K562 (cell line): ENCODE data around the gene RPL39. TPM values are rescaled to one million over a fixed set of nuclear protein-coding genes. Genes with fewer than 3 reads are reported as not detected.

Experiments used
- CHD4 ChIP-seq: fragments of 200-600 bp; sonication (generic); IDR thresholded peaks from 3 replicates; pipeline ENCODE4 v1.6.1; 2012; ENCODE audit warnings: low read depth, mild to moderate bottlenecking, mixed read lengths, low read length, inconsistent platforms; ENCODE audit not compliant: insufficient read depth, insufficient replicate concordance, poor library complexity, severe bottlenecking
- CREM ChIP-seq: IDR thresholded peaks from 2 replicates; pipeline ENCODE4 v1.6.1; 2014; ENCODE audit warnings: antibody characterized with exemption, low read depth
- ERF ChIP-seq: fragments of 450-650 bp; formaldehyde crosslinking; IDR thresholded peaks from 2 replicates; pipeline ENCODE4 v1.4.0; 2020; ENCODE audit warnings: mild to moderate bottlenecking, mixed read lengths
- FOXK2 ChIP-seq, 2 experiments: fragments of 450-650 bp; IDR thresholded peaks in 1 of 2; conservative IDR thresholded peaks in 1 of 2; 2 replicates each; pipeline ENCODE4 v1.6.1; 2016; ENCODE audit warnings: low read depth in 2 of 2, mild to moderate bottlenecking in 1 of 2
- GATAD2B ChIP-seq: fragments of 450-650 bp; IDR thresholded peaks from 2 replicates; pipeline ENCODE4 v1.6.1; 2017; ENCODE audit warnings: mild to moderate bottlenecking, borderline replicate concordance
- HNRNPUL1 ChIP-seq: fragments of 200-400 bp; formaldehyde crosslinking; IDR thresholded peaks from 2 replicates; pipeline ENCODE4 v1.6.1; 2017; ENCODE audit warnings: low read length
- KDM1A ChIP-seq, 2 experiments: fragments of 450-650 bp; IDR thresholded peaks; 2 replicates each; pipeline ENCODE4 v1.6.1; 2016; ENCODE audit warnings: mild to moderate bottlenecking in 2 of 2
- MCM7 ChIP-seq, 2 experiments: fragments of 450-650 bp; IDR thresholded peaks; 2 replicates each; pipeline ENCODE4 v1.6.1; 2016 to 2018
- NCOA1 ChIP-seq: fragments of 450-650 bp; IDR thresholded peaks from 2 replicates; pipeline ENCODE4 v1.6.1; 2016; ENCODE audit warnings: low read depth
- SP1 ChIP-seq: sonication (generic); formaldehyde crosslinking; IDR thresholded peaks from 2 replicates; pipeline ENCODE4 v1.8.1; 2022; ENCODE audit warnings: mild to moderate bottlenecking, missing genetic modification reagents
- TEAD1 ChIP-seq, 2 experiments: fragments of 450-650 bp in 1 of 2; sonication (generic) in 1 of 2; formaldehyde crosslinking; IDR thresholded peaks; 2 replicates each; pipeline versions ENCODE4 v1.4.0 to v1.8.0; 2020 to 2022; ENCODE audit warnings: mild to moderate bottlenecking in 2 of 2, missing genetic modification reagents in 1 of 2
- THAP12 ChIP-seq: fragments of 250-450 bp; sonication (Bioruptor Pico); IDR thresholded peaks from 2 replicates; pipeline ENCODE4 v1.9.0; 2021; ENCODE audit warnings: mild to moderate bottlenecking, inconsistent platforms
- U2AF2 ChIP-seq: fragments of 200-400 bp; formaldehyde crosslinking; optimal IDR thresholded peaks from 2 replicates; pipeline ENCODE3; 2017; ENCODE audit warnings: low read depth, mild to moderate bottlenecking, low read length
- ZBTB7A ChIP-seq: IDR thresholded peaks from 2 replicates; pipeline ENCODE4 v1.6.1; 2011; ENCODE audit warnings: low read depth, mild to moderate bottlenecking, low read length, moderate library complexity, borderline replicate concordance; ENCODE audit not compliant: control insufficient read depth
- ZNF280B ChIP-seq: fragments of 250-450 bp; sonication (Bioruptor Pico); IDR thresholded peaks from 2 replicates; pipeline ENCODE4 v1.5.1; 2021; ENCODE audit warnings: mild to moderate bottlenecking
- ZNF324 ChIP-seq: fragments of 250-450 bp; sonication (Bioruptor Pico); IDR thresholded peaks from 2 replicates; pipeline ENCODE4 v1.4.0; 2020; ENCODE audit warnings: mild to moderate bottlenecking
- ZNF444 ChIP-seq: fragments of 250-450 bp; sonication (Bioruptor Pico); IDR thresholded peaks from 2 replicates; pipeline ENCODE4 v1.4.0; 2020; ENCODE audit warnings: mild to moderate bottlenecking, moderate library complexity
- ZNF449 ChIP-seq: fragments of 250-450 bp; sonication (Bioruptor Pico); IDR thresholded peaks from 2 replicates; pipeline ENCODE4 v1.8.0; 2022; ENCODE audit warnings: moderate library complexity, mild to moderate bottlenecking, inconsistent platforms
- ZNF57 ChIP-seq: fragments of 450-650 bp; formaldehyde crosslinking; IDR thresholded peaks from 2 replicates; pipeline ENCODE4 v1.4.0; 2020; ENCODE audit warnings: mild to moderate bottlenecking, moderate library complexity
- ZNF764 ChIP-seq: fragments of 250-450 bp; sonication (Bioruptor Pico); IDR thresholded peaks from 2 replicates; pipeline ENCODE4 v1.4.0; 2020; ENCODE audit warnings: low read depth, mild to moderate bottlenecking, moderate library complexity
- polyA plus RNA-seq, 8 experiments: library from polyadenylated mRNA; depleted of rRNA in 4 of 8; stranded (reverse) in 5 of 8; unstranded in 3 of 8; fragments of >200 nt; fragmentation: Nextera tagmentation in 2 of 8; fragmentation: Illumina TruSeq in 1 of 8; extraction: Ambion mirVana in 2 of 8; extraction: Trizol in 1 of 8; gene quantifications; 2 replicates each; pipeline versions ENCODE4 v1.2.1 to v1.2.3, GENCODE V29; 2011 to 2014; ENCODE audit warnings: inconsistent platforms in 1 of 8, missing spikeins in 1 of 8
- total RNA-seq, 7 experiments: library from RNA; depleted of rRNA in 6 of 7; stranded (reverse); fragments of >200 nt in 6 of 7; fragmentation: Illumina TruSeq in 2 of 7; extraction: Trizol in 2 of 7; gene quantifications; 2 replicates each; pipeline versions ENCODE4 v1.2.1 to v1.2.3, GENCODE V29; 2011 to 2021; ENCODE audit warnings: low replicate concordance in 1 of 7

Gene RPL39
- total and polyA plus RNA-seq, 9 of the 15 experiments (the other 6 are each of a cell fraction or from before 2014, with no cell fraction given): 1,382 to 5,043 (median 3,226) TPM

GRCh38 chrX:119809185-119809666, 17.8 kb upstream of the RPL39 start (continued):
- no peak for TF ChIP-seq THAP12 (CRISPR knock-in tag)
- TF ChIP-seq U2AF2: no peak
- no peak for TF ChIP-seq ZNF324 (CRISPR knock-in tag)
- no peak for TF ChIP-seq ZBTB7A
- TF ChIP-seq NCOA1: peak; percentile 69; the same call in 1 of the 2 replicates
- TF ChIP-seq KDM1A (IDR thresholded peaks at IDR 0.05): peak; percentile 99
- TF ChIP-seq SP1 (CRISPR knock-in tag): no peak
- TF ChIP-seq ZNF449 (CRISPR knock-in tag): no peak
- no peak for TF ChIP-seq CHD4
- TF ChIP-seq CREM: peak; percentile 50; the same call in 1 of the 2 replicates
- TF ChIP-seq ZNF764: no peak
- no peak for TF ChIP-seq ZNF57 (CRISPR knock-in tag)
- TF ChIP-seq TEAD1 (CRISPR knock-in tag; IDR thresholded peaks at IDR 0.05): no peak
- no peak for TF ChIP-seq ERF (CRISPR knock-in tag)
- peak; percentile 48 to 77; a peak in 3 of 4 replicates for TF ChIP-seq FOXK2 (conservative IDR thresholded peaks at IDR 0.05 in 1 of 2, IDR thresholded peaks at IDR 0.05 in 1 of 2; ENCODE audit: low read depth in 2 of 2)
- no peak for TF ChIP-seq MCM7 (IDR thresholded peaks at IDR 0.05)
- 0 out of 2 replicates have a peak, but pooled peaks have one; percentile 9 for TF ChIP-seq GATAD2B
- TF ChIP-seq ZNF444: no peak
- TF ChIP-seq HNRNPUL1: no peak
- TF ChIP-seq ZNF280B (CRISPR knock-in tag): no peak
